ENCODE results near the gene CORO2A. TPM values are rescaled to one million over a fixed set of nuclear protein-coding genes. Genes with fewer than 3 reads are reported as not detected.

CORO2A gene
- total RNA-seq, 1 experiment from 2014 or later = 15.8 TPM

- Histone ChIP-seq H3K79me1 (ENCODE audit: insufficient read depth, low read depth, low read length, poor library complexity, severe bottlenecking) (no peaks in the 10 kb centered on the region), H3K4me2 (ENCODE audit: insufficient read depth, insufficient read length, low read length) (no peak overlapping the region), H4K91ac (ENCODE audit: insufficient read length, low read depth, low read length) (no peak overlapping the region), H2BK5ac (ENCODE audit: insufficient read length, low read length) (no peak overlapping the region), H3K4me1 (ENCODE audit: insufficient read depth, low read length) (no peaks in the 10 kb centered on the region; the same call in 1 of the 2 replicates), H2BK20ac (ENCODE audit: low read depth, low read length, poor library complexity, severe bottlenecking) (no peak overlapping the region), H2BK15ac (ENCODE audit: low read depth, low read length) (no peak overlapping the region), H3K4ac (ENCODE audit: low read depth, low read length) (no peak overlapping the region), H2AK5ac (ENCODE audit: insufficient read length, low read length) (no peak overlapping the region), H2BK12ac (ENCODE audit: insufficient read length, low read depth, low read length) (no peak overlapping the region), H4K5ac (ENCODE audit: insufficient read length, low read depth, low read length) (no peak overlapping the region), H3K23me2 (ENCODE audit: insufficient read length, low read depth, low read length, poor library complexity, severe bottlenecking) (no peaks in the 10 kb centered on the region), H3K9ac (ENCODE audit: extremely low read depth, insufficient read length, low read length) (no peak overlapping the region), H3K56ac (ENCODE audit: insufficient read length, low read depth, low read length) (no peak overlapping the region), H3K18ac (ENCODE audit: insufficient read length, low read depth, low read length) (no peak overlapping the region), H3K27ac (ENCODE audit: insufficient read length, low read depth, low read length) (no peak overlapping the region), H3K9me3 (ENCODE audit: control insufficient read depth, low read depth, low read length) (no peaks in the 10 kb centered on the region), H2AFZ (ENCODE audit: low read length) (no peak overlapping the region), H4K8ac (replicated peaks; ENCODE audit: insufficient read length, low read depth, low read length) (no peak overlapping the region), H3K27me3 (ENCODE audit: insufficient read depth, low read length) (no peaks in the 10 kb centered on the region), H2BK120ac (ENCODE audit: low read depth, low read length, poor library complexity, severe bottlenecking) (no peak overlapping the region), H3K79me2 (ENCODE audit: insufficient read depth, low read length) (no peaks in the 10 kb centered on the region), H3T11ph (ENCODE audit: low read length) (no peak overlapping the region), H3K14ac (ENCODE audit: insufficient read depth, low read length) (no peak overlapping the region), H3K23ac (ENCODE audit: insufficient read length, low read depth, low read length) (no peak overlapping the region), H4K20me1 (ENCODE audit: control insufficient read depth, insufficient read depth, insufficient read length) (no peaks in the 10 kb centered on the region)
- peaks cover 10% of the 10 kb centered on the region for H3K27me3 Mint-ChIP-seq (ENCODE audit: low read depth)
- peaks cover 0 to 4% of the 10 kb centered on the region in 2 experiments; a peak in 2 of 5 replicates for H3K9me3 Mint-ChIP-seq
- H3K36me3 Mint-ChIP-seq (ENCODE audit: insufficient read depth in 1 of 3, low read depth in 3 of 3) = peaks cover 6 to 41% (median 29%) of the 10 kb centered on the region in 3 experiments
- no peak overlapping the region for H3K4me3 Mint-ChIP-seq
- no CpG with 5 or more reads among the region's 4 CpGs for WGBS (ENCODE audit: extremely low coverage, insufficient read length, low lambda C conversion rate)
- TF ChIP-seq, protein P1, sequence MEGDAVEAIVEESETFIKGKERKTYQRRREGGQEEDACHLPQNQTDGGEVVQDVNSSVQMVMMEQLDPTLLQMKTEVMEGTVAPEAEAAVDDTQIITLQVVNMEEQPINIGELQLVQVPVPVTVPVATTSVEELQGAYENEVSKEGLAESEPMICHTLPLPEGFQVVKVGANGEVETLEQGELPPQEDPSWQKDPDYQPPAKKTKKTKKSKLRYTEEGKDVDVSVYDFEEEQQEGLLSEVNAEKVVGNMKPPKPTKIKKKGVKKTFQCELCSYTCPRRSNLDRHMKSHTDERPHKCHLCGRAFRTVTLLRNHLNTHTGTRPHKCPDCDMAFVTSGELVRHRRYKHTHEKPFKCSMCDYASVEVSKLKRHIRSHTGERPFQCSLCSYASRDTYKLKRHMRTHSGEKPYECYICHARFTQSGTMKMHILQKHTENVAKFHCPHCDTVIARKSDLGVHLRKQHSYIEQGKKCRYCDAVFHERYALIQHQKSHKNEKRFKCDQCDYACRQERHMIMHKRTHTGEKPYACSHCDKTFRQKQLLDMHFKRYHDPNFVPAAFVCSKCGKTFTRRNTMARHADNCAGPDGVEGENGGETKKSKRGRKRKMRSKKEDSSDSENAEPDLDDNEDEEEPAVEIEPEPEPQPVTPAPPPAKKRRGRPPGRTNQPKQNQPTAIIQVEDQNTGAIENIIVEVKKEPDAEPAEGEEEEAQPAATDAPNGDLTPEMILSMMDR (conservative IDR thresholded peaks at IDR 0.05) = no peak
- peaks cover 26 to 31% of the 10 kb centered on the region in 2 experiments for H3K4me1 Mint-ChIP-seq
- H3K27ac Mint-ChIP-seq = peak overlapping the region in 1 of 3 experiments; percentile 72; a peak in 2 of 7 replicates
- no peak for DNase-seq
Measured at GRCh38 chr9:98085058-98085457, 107.4 kb downstream of the CORO2A start.
